HepG2 (cell line): ENCODE data around the gene PCNA. TPM values are rescaled to one million over a fixed set of nuclear protein-coding genes. Genes with fewer than 3 reads are reported as not detected.

ENCODE experiments used
- ARNT2 ChIP-seq: sonication (generic); formaldehyde crosslinking; IDR thresholded peaks from 2 replicates; pipeline ENCODE4 v1.8.0; 2022; ENCODE audit warnings: mild to moderate bottlenecking, low read depth, missing genetic modification reagents, moderate library complexity
- CBX1 ChIP-seq: IDR thresholded peaks from one replicate; pipeline ENCODE4 v1.6.1; 2016; ENCODE audit warnings: antibody characterized with exemption, low read depth
- E2F2 ChIP-seq: sonication (generic); formaldehyde crosslinking; IDR thresholded peaks from 2 replicates; pipeline ENCODE4 v1.4.0; 2020; ENCODE audit warnings: missing genetic modification reagents, borderline replicate concordance
- FOXA1 ChIP-seq, 2 experiments: fragments of 450-650 bp in 1 of 2; sonication (generic) in 1 of 2; formaldehyde crosslinking in 1 of 2; IDR thresholded peaks; 2 replicates each; pipeline versions ENCODE4 v1.4.0 to v1.6.1; 2016 to 2020; ENCODE audit warnings: missing genetic modification reagents in 1 of 2
- HNF1B ChIP-seq: sonication (generic); formaldehyde crosslinking; IDR thresholded peaks from 2 replicates; pipeline ENCODE4 v1.5.1; 2020; ENCODE audit warnings: mild to moderate bottlenecking, moderate library complexity, missing genetic modification reagents
- PAWR ChIP-seq: sonication (generic); formaldehyde crosslinking; IDR thresholded peaks from 2 replicates; pipeline ENCODE4 v1.4.0; 2020; ENCODE audit warnings: missing genetic modification reagents, mild to moderate bottlenecking, borderline replicate concordance
- SP140L ChIP-seq: sonication (generic); formaldehyde crosslinking; IDR thresholded peaks from 2 replicates; pipeline ENCODE4 v1.4.0; 2020; ENCODE audit warnings: missing genetic modification reagents, borderline replicate concordance
- SPEN ChIP-seq: sonication (generic); formaldehyde crosslinking; IDR thresholded peaks from 2 replicates; pipeline ENCODE4 v1.5.1; 2020; ENCODE audit warnings: low read depth, mild to moderate bottlenecking, missing genetic modification reagents
- TEAD3 ChIP-seq: optimal IDR thresholded peaks from 2 replicates; pipeline ENCODE3; 2016; ENCODE audit warnings: borderline replicate concordance
- TFDP2 ChIP-seq: sonication (generic); formaldehyde crosslinking; IDR thresholded peaks from 2 replicates; pipeline ENCODE4 v1.4.0; 2020; ENCODE audit warnings: missing genetic modification reagents
- ZBTB21 ChIP-seq: sonication (generic); formaldehyde crosslinking; IDR thresholded peaks from 2 replicates; pipeline ENCODE4 v1.4.0; 2020; ENCODE audit warnings: missing genetic modification reagents
- ZNF17 ChIP-seq: sonication (generic); formaldehyde crosslinking; IDR thresholded peaks from 2 replicates; pipeline ENCODE4 v1.5.0; 2020; ENCODE audit warnings: mild to moderate bottlenecking, missing genetic modification reagents
- ZNF18 ChIP-seq: sonication (generic); formaldehyde crosslinking; IDR thresholded peaks from 2 replicates; pipeline ENCODE4 v1.8.0; 2022; ENCODE audit warnings: mild to moderate bottlenecking, missing genetic modification reagents; ENCODE audit not compliant: insufficient replicate concordance
- ZNF224 ChIP-seq: sonication (generic); formaldehyde crosslinking; IDR thresholded peaks from 2 replicates; pipeline ENCODE4 v1.5.0; 2020; ENCODE audit warnings: mild to moderate bottlenecking, missing genetic modification reagents
- ZNF281 ChIP-seq: sonication (generic); formaldehyde crosslinking; IDR thresholded peaks from 2 replicates; pipeline ENCODE4 v1.4.0; 2020; ENCODE audit warnings: missing genetic modification reagents, borderline replicate concordance
- ZNF598 ChIP-seq: sonication (generic); formaldehyde crosslinking; IDR thresholded peaks from 2 replicates; pipeline ENCODE4 v1.5.1; 2020; ENCODE audit warnings: mild to moderate bottlenecking, missing genetic modification reagents, borderline replicate concordance
- ZNF740 ChIP-seq: sonication (generic); formaldehyde crosslinking; IDR thresholded peaks from 2 replicates; pipeline ENCODE4 v1.4.0; 2020; ENCODE audit warnings: missing genetic modification reagents
- ZNF777 ChIP-seq: sonication (generic); formaldehyde crosslinking; IDR thresholded peaks from 2 replicates; pipeline ENCODE4 v1.4.0; 2020; ENCODE audit warnings: missing genetic modification reagents
- ZNF878 ChIP-seq: sonication (generic); formaldehyde crosslinking; IDR thresholded peaks from 2 replicates; pipeline ENCODE4 v1.8.1; 2023; ENCODE audit warnings: mild to moderate bottlenecking, missing genetic modification reagents, moderate library complexity
- ZSCAN29 ChIP-seq: sonication (generic); formaldehyde crosslinking; conservative IDR thresholded peaks from 2 replicates; pipeline ENCODE4 v1.4.0; 2020; ENCODE audit warnings: mild to moderate bottlenecking, missing genetic modification reagents
- polyA plus RNA-seq, 8 experiments: library from polyadenylated mRNA; depleted of rRNA in 3 of 8; stranded (reverse) in 7 of 8; unstranded in 1 of 8; fragments of >200 nt; fragmentation: Illumina TruSeq in 4 of 8; extraction: Trizol in 4 of 8; gene quantifications; 2 replicates each; pipeline versions ENCODE4 v1.2.1 to v1.2.3, GENCODE V29; 2011 to 2016; ENCODE audit warnings: low read depth in 4 of 8, missing spikeins in 1 of 8, mixed read lengths in 1 of 8; ENCODE audit not compliant: insufficient read depth in 1 of 8
- total RNA-seq, 5 experiments: library from RNA; depleted of rRNA; stranded (reverse); fragments of >200 nt; fragmentation: Illumina TruSeq; extraction: Trizol; gene quantifications; 2 replicates each; pipeline ENCODE4 v1.2.3, GENCODE V29; 2016; ENCODE audit warnings: low read depth in 1 of 5

PCNA gene
- total and polyA plus RNA-seq, 2 of the 13 experiments (the other 11 are each of a cell fraction or from before 2014, with no cell fraction given): 229 to 655 TPM

GRCh38 chr20:5072756-5073659 is 46.8 kb downstream of the PCNA start (continued):
- TF ChIP-seq PAWR (CRISPR knock-in tag) (no peak), ZNF598 (no peak), CBX1 (no peak), SP140L (no peak), ZSCAN29 (CRISPR knock-in tag) (no peak), ZNF224 (CRISPR knock-in tag) (no peak), TEAD3 (CRISPR knock-in tag) (no peak), ARNT2 (CRISPR knock-in tag) (no peak), ZNF878 (CRISPR knock-in tag) (no peak), HNF1B (CRISPR knock-in tag) (peak; percentile 69), ZNF17 (CRISPR knock-in tag) (no peak), ZNF281 (CRISPR knock-in tag) (no peak), E2F2 (no peak), ZNF740 (CRISPR knock-in tag) (no peak), SPEN (CRISPR knock-in tag) (no peak; the same call in 1 of the 2 replicates), ZNF18 (no peak), TFDP2 (CRISPR knock-in tag) (no peak), ZBTB21 (CRISPR knock-in tag) (0 out of 2 replicates have a peak, but pooled peaks have one; percentile 31), ZNF777 (CRISPR knock-in tag) (no peak), FOXA1 (IDR thresholded peaks at IDR 0.05) (no peak), FOXA1 (CRISPR knock-in tag; IDR thresholded peaks at IDR 0.05) (peak; percentile 42; the same call in 1 of the 2 replicates)
